Measurements from ENCODE around the gene LRRC38.
A peak's percentile ranks its signal among the peaks of the same experiment; 100 is the strongest.

LRRC38 gene

GRCh38 chr1:13543451-13544220 lies 29.8 kb upstream of the LRRC38 start:
- H3K27me3 ChIP-seq (ENCODE audit: control insufficient read depth in 1 of 2, insufficient read depth in 2 of 2, low read length in 2 of 2): peaks cover 0 to 4% of the 10 kb centered on the region in 2 donors
- peaks cover 25% of the 10 kb centered on the region for H3K4me1 ChIP-seq (ENCODE audit: control insufficient read depth, insufficient read depth, low read length)
- peak overlapping the region; percentile 76 for H3K27ac ChIP-seq (ENCODE audit: low read length)
- no peaks in the 10 kb centered on the region for H3K36me3 ChIP-seq (ENCODE audit: control insufficient read depth in 2 of 2, insufficient read depth in 2 of 2, low read length in 2 of 2)
- H3K9me3 ChIP-seq (ENCODE audit: control insufficient read depth in 2 of 2, low read length in 2 of 2): no peaks in the 10 kb centered on the region
- H3K4me3 ChIP-seq (ENCODE audit: low read length in 2 of 2): peak overlapping the region in 1 of 2 donors; percentile 55
- peak overlapping the region in 1 of 2 donors; percentile 16 for H3K9ac ChIP-seq (ENCODE audit: low read length in 2 of 2)

GRCh38 chr1:13541435-13542215 lies 27.8 kb upstream of the LRRC38 start:
- Histone ChIP-seq H3K9me3 (ENCODE audit: control insufficient read depth in 2 of 2, low read length in 2 of 2) (no peaks in the 10 kb centered on the region), H3K27ac (ENCODE audit: low read length) (peak overlapping the region; percentile 76), H3K4me3 (ENCODE audit: low read length in 2 of 2) (peak overlapping the region in 1 of 2 donors; percentile 35), H3K9ac (ENCODE audit: low read length in 2 of 2) (no peak overlapping the region), H3K27me3 (ENCODE audit: control insufficient read depth in 1 of 2, insufficient read depth in 2 of 2, low read length in 2 of 2) (peaks cover 0 to 2% of the 10 kb centered on the region in 2 donors), H3K4me1 (ENCODE audit: control insufficient read depth, insufficient read depth, low read length) (peaks cover 25% of the 10 kb centered on the region), H3K36me3 (ENCODE audit: control insufficient read depth in 2 of 2, insufficient read depth in 2 of 2, low read length in 2 of 2) (no peaks in the 10 kb centered on the region)

GRCh38 chr1:13540866-13541265 lies 27.1 kb upstream of the LRRC38 start:
- Histone ChIP-seq H3K4me1 (ENCODE audit: control insufficient read depth, insufficient read depth, low read length) (peaks cover 25% of the 10 kb centered on the region), H3K27ac (ENCODE audit: low read length) (peak overlapping the region; percentile 76), H3K4me3 (ENCODE audit: low read length in 2 of 2) (peak overlapping the region; percentile 17 to 35), H3K36me3 (ENCODE audit: control insufficient read depth in 2 of 2, insufficient read depth in 2 of 2, low read length in 2 of 2) (no peaks in the 10 kb centered on the region), H3K9me3 (ENCODE audit: control insufficient read depth in 2 of 2, low read length in 2 of 2) (no peaks in the 10 kb centered on the region), H3K9ac (ENCODE audit: low read length in 2 of 2) (peak overlapping the region in 1 of 2 donors; percentile 29), H3K27me3 (ENCODE audit: control insufficient read depth in 1 of 2, insufficient read depth in 2 of 2, low read length in 2 of 2) (peaks cover 0 to 2% of the 10 kb centered on the region in 2 donors)

GRCh38 chr1:13539683-13540082 lies 25.9 kb upstream of the LRRC38 start:
- H3K36me3 ChIP-seq (ENCODE audit: control insufficient read depth in 2 of 2, insufficient read depth in 2 of 2, low read length in 2 of 2): no peaks in the 10 kb centered on the region
- peaks cover 25% of the 10 kb centered on the region for H3K4me1 ChIP-seq (ENCODE audit: control insufficient read depth, insufficient read depth, low read length)
- no peak overlapping the region for H3K27ac ChIP-seq (ENCODE audit: low read length)
- peaks cover 0 to 2% of the 10 kb centered on the region in 2 donors for H3K27me3 ChIP-seq (ENCODE audit: control insufficient read depth in 1 of 2, insufficient read depth in 2 of 2, low read length in 2 of 2)
- no peak overlapping the region for H3K4me3 ChIP-seq (ENCODE audit: low read length in 2 of 2)
- H3K9ac ChIP-seq (ENCODE audit: low read length in 2 of 2): no peak overlapping the region
- no peaks in the 10 kb centered on the region for H3K9me3 ChIP-seq (ENCODE audit: control insufficient read depth in 2 of 2, low read length in 2 of 2)

- peaks cover 21% of the 10 kb centered on the region for H3K4me1 ChIP-seq (ENCODE audit: control insufficient read depth, insufficient read depth, low read length)
- H3K9me3 ChIP-seq (ENCODE audit: control insufficient read depth in 2 of 2, low read length in 2 of 2): no peaks in the 10 kb centered on the region
- H3K27me3 ChIP-seq (ENCODE audit: control insufficient read depth in 1 of 2, insufficient read depth in 2 of 2, low read length in 2 of 2): peaks cover 0 to 2% of the 10 kb centered on the region in 2 donors
- no peak overlapping the region for H3K9ac ChIP-seq (ENCODE audit: low read length in 2 of 2)
- H3K27ac ChIP-seq (ENCODE audit: low read length): no peak overlapping the region
- no peaks in the 10 kb centered on the region for H3K36me3 ChIP-seq (ENCODE audit: control insufficient read depth in 2 of 2, insufficient read depth in 2 of 2, low read length in 2 of 2)
- no peak overlapping the region for H3K4me3 ChIP-seq (ENCODE audit: low read length in 2 of 2)
Observed at GRCh38 chr1:13538832-13539231, 25.0 kb upstream of the LRRC38 start.

- Histone ChIP-seq H3K27me3 (ENCODE audit: control insufficient read depth in 1 of 2, insufficient read depth in 2 of 2, low read length in 2 of 2) (peaks cover 0 to 2% of the 10 kb centered on the region in 2 donors), H3K27ac (ENCODE audit: low read length) (no peak overlapping the region)
Observed at GRCh38 chr1:13536571-13536970, 22.8 kb upstream of the LRRC38 start.

GRCh38 chr1:13535227-13535626 lies 21.4 kb upstream of the LRRC38 start:
- no peak overlapping the region for H3K27ac ChIP-seq (ENCODE audit: low read length)

More at GRCh38 chr1:13536571-13536970, 22.8 kb upstream of the LRRC38 start:
- Histone ChIP-seq H3K36me3 (ENCODE audit: control insufficient read depth in 2 of 2, insufficient read depth in 2 of 2, low read length in 2 of 2) (no peaks in the 10 kb centered on the region), H3K4me3 (ENCODE audit: low read length in 2 of 2) (no peak overlapping the region), H3K9me3 (ENCODE audit: control insufficient read depth in 2 of 2, low read length in 2 of 2) (no peaks in the 10 kb centered on the region), H3K9ac (ENCODE audit: low read length in 2 of 2) (no peak overlapping the region), H3K4me1 (ENCODE audit: control insufficient read depth, insufficient read depth, low read length) (peaks cover 11% of the 10 kb centered on the region)

GRCh38 chr1:13528320-13528719 lies 14.5 kb upstream of the LRRC38 start:
- H3K9ac ChIP-seq (ENCODE audit: low read length in 2 of 2): no peak overlapping the region
- peaks cover 0 to 2% of the 10 kb centered on the region in 2 donors for H3K27me3 ChIP-seq (ENCODE audit: control insufficient read depth in 1 of 2, insufficient read depth in 2 of 2, low read length in 2 of 2)
- H3K36me3 ChIP-seq (ENCODE audit: control insufficient read depth in 2 of 2, insufficient read depth in 2 of 2, low read length in 2 of 2): no peaks in the 10 kb centered on the region
- H3K4me1 ChIP-seq (ENCODE audit: control insufficient read depth, insufficient read depth, low read length): no peaks in the 10 kb centered on the region
- no peak overlapping the region for H3K27ac ChIP-seq (ENCODE audit: low read length)
- H3K4me3 ChIP-seq (ENCODE audit: low read length in 2 of 2): no peak overlapping the region
- peaks cover 0 to 4% of the 10 kb centered on the region in 2 donors for H3K9me3 ChIP-seq (ENCODE audit: control insufficient read depth in 2 of 2, low read length in 2 of 2)

More at GRCh38 chr1:13535227-13535626, 21.4 kb upstream of the LRRC38 start:
- Histone ChIP-seq H3K27me3 (ENCODE audit: control insufficient read depth in 1 of 2, insufficient read depth in 2 of 2, low read length in 2 of 2) (peaks cover 0 to 2% of the 10 kb centered on the region in 2 donors), H3K4me3 (ENCODE audit: low read length in 2 of 2) (no peak overlapping the region), H3K36me3 (ENCODE audit: control insufficient read depth in 2 of 2, insufficient read depth in 2 of 2, low read length in 2 of 2) (no peaks in the 10 kb centered on the region), H3K9me3 (ENCODE audit: control insufficient read depth in 2 of 2, low read length in 2 of 2) (no peaks in the 10 kb centered on the region), H3K9ac (ENCODE audit: low read length in 2 of 2) (no peak overlapping the region), H3K4me1 (ENCODE audit: control insufficient read depth, insufficient read depth, low read length) (no peaks in the 10 kb centered on the region)

- Histone ChIP-seq H3K27me3 (ENCODE audit: control insufficient read depth in 1 of 2, insufficient read depth in 2 of 2, low read length in 2 of 2) (peaks cover 10 to 15% of the 10 kb centered on the region in 2 donors), H3K9me3 (ENCODE audit: control insufficient read depth in 2 of 2, low read length in 2 of 2) (peaks cover under 1 to 7% of the 10 kb centered on the region in 2 donors), H3K27ac (ENCODE audit: low read length) (no peak overlapping the region), H3K4me3 (ENCODE audit: low read length in 2 of 2) (no peak overlapping the region), H3K9ac (ENCODE audit: low read length in 2 of 2) (no peak overlapping the region), H3K36me3 (ENCODE audit: control insufficient read depth in 2 of 2, insufficient read depth in 2 of 2, low read length in 2 of 2) (no peaks in the 10 kb centered on the region), H3K4me1 (ENCODE audit: control insufficient read depth, insufficient read depth, low read length) (no peaks in the 10 kb centered on the region)
Observed at GRCh38 chr1:13523780-13524477, 10.1 kb upstream of the LRRC38 start.

- Histone ChIP-seq H3K36me3 (ENCODE audit: control insufficient read depth in 2 of 2, insufficient read depth in 2 of 2, low read length in 2 of 2) (no peaks in the 10 kb centered on the region), H3K27me3 (ENCODE audit: control insufficient read depth in 1 of 2, insufficient read depth in 2 of 2, low read length in 2 of 2) (peaks cover 28 to 33% of the 10 kb centered on the region in 2 donors), H3K27ac (ENCODE audit: low read length) (no peak overlapping the region), H3K4me3 (ENCODE audit: low read length in 2 of 2) (no peak overlapping the region), H3K9me3 (ENCODE audit: control insufficient read depth in 2 of 2, low read length in 2 of 2) (peaks cover 3 to 9% of the 10 kb centered on the region in 2 donors), H3K9ac (ENCODE audit: low read length in 2 of 2) (no peak overlapping the region), H3K4me1 (ENCODE audit: control insufficient read depth, insufficient read depth, low read length) (no peaks in the 10 kb centered on the region)
Observed at GRCh38 chr1:13520985-13521384, 7.2 kb upstream of the LRRC38 start.
